CD4-positive, CD25-positive, alpha-beta regulatory T cell (primary cell): Measurements from ENCODE around the gene DNER. TPM values are rescaled to one million over a fixed set of nuclear protein-coding genes. Genes with fewer than 3 reads are reported as not detected.
"Not testable (repeated sequence)": the region's sequence is repeated elsewhere in the genome, so short reads cannot be mapped to it uniquely, and the experiment has no call there.

ENCODE experiments used
- ATAC-seq, 2 donors: fragments of 150-1000 bp; cut with Tn5 transposase; one replicate each; pipeline ENCODE4 v1.10.0; 2021; ENCODE audit warnings: low read depth in 2 of 2, moderate number of reproducible peaks in 2 of 2, moderate library complexity in 1 of 2
- DNase-seq, 3 donors: peaks; one replicate each; pipeline versions ENCODE4 v3.0.0 to v3.0.0-alpha.2; 2012 to 2022; ENCODE audit warnings: mixed read lengths in 1 of 3
- H3K27ac ChIP-seq: one replicate; pipeline ENCODE4 v1.7.0; 2013; ENCODE audit warnings: mild to moderate bottlenecking, low read length; ENCODE audit not compliant: insufficient read depth, poor library complexity, severe bottlenecking
- H3K27me3 ChIP-seq: one replicate; pipeline ENCODE4 v1.7.0; 2013; ENCODE audit warnings: low read length; ENCODE audit not compliant: control insufficient read depth, insufficient read depth
- H3K36me3 ChIP-seq: one replicate; pipeline ENCODE4 v1.7.0; 2013; ENCODE audit warnings: mild to moderate bottlenecking, low read length, moderate library complexity; ENCODE audit not compliant: control insufficient read depth, insufficient read depth
- H3K4me1 ChIP-seq: 2 replicates; pipeline ENCODE4 v1.7.0; 2013; ENCODE audit warnings: mild to moderate bottlenecking, low read length; ENCODE audit not compliant: insufficient read depth, control insufficient read depth, poor library complexity, severe bottlenecking
- H3K4me3 ChIP-seq: one replicate; pipeline ENCODE4 v1.7.0; 2013; ENCODE audit warnings: low read depth, mild to moderate bottlenecking, low read length, moderate library complexity
- H3K9me3 ChIP-seq, 2 experiments: 1 replicate in 1 of 2; 2 replicates in 1 of 2; pipeline ENCODE4 v1.7.0; 2013; ENCODE audit warnings: low read length in 2 of 2, mild to moderate bottlenecking in 1 of 2, moderate library complexity in 1 of 2; ENCODE audit not compliant: control insufficient read depth in 2 of 2
- H3K27ac Mint-ChIP-seq, 3 donors: one replicate each; pipeline ENCODE4 v1.8.0; 2020 to 2022; ENCODE audit warnings: mild to moderate bottlenecking in 3 of 3, mixed read lengths in 3 of 3, moderate library complexity in 2 of 3
- H3K27me3 Mint-ChIP-seq: one replicate; pipeline ENCODE4 v1.8.0; 2022; ENCODE audit warnings: mild to moderate bottlenecking, mixed read lengths
- H3K36me3 Mint-ChIP-seq: one replicate; pipeline ENCODE4 v1.8.0; 2020; ENCODE audit warnings: mixed read lengths
- H3K4me1 Mint-ChIP-seq, 4 donors: one replicate each; pipeline ENCODE4 v1.8.0; 2020 to 2022; ENCODE audit warnings: mixed read lengths in 4 of 4, mild to moderate bottlenecking in 1 of 4
- H3K4me3 Mint-ChIP-seq, 4 donors: one replicate each; pipeline ENCODE4 v1.8.0; 2020 to 2022; ENCODE audit warnings: mild to moderate bottlenecking in 4 of 4, mixed read lengths in 4 of 4, moderate library complexity in 3 of 4
- H3K9me3 Mint-ChIP-seq, 7 donors: one replicate each; pipeline ENCODE4 v1.8.0; 2020 to 2022; ENCODE audit warnings: mixed read lengths in 7 of 7, mild to moderate bottlenecking in 3 of 7, moderate library complexity in 2 of 7
- polyA plus RNA-seq, 4 donors: library from polyadenylated mRNA; unstranded; fragments of 300-500 nt; fragmentation: Illumina TruSeq; gene quantifications; one replicate each; pipeline ENCODE4 v1.2.3, GENCODE V29; 2021
- total RNA-seq: library from RNA; stranded (reverse); gene quantifications from one replicate; pipeline ENCODE4 v1.2.3, GENCODE V29; 2022

DNER gene, protein sequence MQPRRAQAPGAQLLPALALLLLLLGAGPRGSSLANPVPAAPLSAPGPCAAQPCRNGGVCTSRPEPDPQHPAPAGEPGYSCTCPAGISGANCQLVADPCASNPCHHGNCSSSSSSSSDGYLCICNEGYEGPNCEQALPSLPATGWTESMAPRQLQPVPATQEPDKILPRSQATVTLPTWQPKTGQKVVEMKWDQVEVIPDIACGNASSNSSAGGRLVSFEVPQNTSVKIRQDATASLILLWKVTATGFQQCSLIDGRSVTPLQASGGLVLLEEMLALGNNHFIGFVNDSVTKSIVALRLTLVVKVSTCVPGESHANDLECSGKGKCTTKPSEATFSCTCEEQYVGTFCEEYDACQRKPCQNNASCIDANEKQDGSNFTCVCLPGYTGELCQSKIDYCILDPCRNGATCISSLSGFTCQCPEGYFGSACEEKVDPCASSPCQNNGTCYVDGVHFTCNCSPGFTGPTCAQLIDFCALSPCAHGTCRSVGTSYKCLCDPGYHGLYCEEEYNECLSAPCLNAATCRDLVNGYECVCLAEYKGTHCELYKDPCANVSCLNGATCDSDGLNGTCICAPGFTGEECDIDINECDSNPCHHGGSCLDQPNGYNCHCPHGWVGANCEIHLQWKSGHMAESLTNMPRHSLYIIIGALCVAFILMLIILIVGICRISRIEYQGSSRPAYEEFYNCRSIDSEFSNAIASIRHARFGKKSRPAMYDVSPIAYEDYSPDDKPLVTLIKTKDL
- total RNA-seq (not detected), polyA plus RNA-seq (under 1 TPM in 1 of 4 donors, not detected in 3; 0.23 TPM)

DNA sequence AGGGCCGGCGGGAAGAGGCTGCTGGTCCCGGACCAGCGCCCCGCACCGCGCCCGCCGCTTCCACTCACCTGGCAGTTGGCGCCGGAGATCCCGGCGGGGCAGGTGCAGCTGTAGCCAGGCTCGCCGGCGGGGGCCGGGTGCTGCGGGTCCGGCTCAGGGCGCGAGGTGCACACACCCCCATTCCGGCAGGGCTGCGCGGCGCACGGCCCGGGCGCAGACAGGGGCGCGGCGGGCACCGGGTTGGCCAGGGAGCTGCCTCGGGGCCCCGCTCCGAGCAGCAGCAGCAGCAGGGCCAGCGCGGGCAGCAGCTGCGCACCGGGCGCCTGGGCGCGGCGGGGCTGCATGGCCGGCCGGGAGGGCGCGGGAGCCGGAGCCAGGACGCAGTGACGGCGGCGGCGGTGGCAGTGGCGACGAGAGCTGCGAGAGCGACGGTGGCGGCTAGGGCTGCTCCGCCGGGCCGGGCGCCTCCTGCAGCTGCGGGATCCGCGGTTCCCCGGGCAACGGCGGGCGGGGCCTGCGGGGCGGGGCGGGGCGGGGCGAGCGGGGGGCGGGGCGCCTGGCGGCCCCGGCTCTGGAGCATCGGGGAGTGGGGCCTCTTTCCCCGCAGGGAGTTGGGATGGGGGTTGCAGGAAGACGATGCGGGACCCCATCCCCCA lies at the start of gene DNER:
Gene DNER, minus strand, starts transcription at position 476 of the 656 bp plus-strand sequence. Its CDS starts 132 bp downstream, at position 344.
- no peaks in the 10 kb centered on the region for H3K36me3 ChIP-seq
- H3K27me3 Mint-ChIP-seq = peaks cover 80% of the 10 kb centered on the region
- peaks cover 21% of the 10 kb centered on the region for H3K4me1 ChIP-seq
- no peak within 1 kb of the TSS for H3K4me3 ChIP-seq
- no peak within 1 kb of the TSS for H3K27ac ChIP-seq
- H3K9me3 ChIP-seq = peaks cover 0 to 7% of the 10 kb centered on the region in 2 experiments
- H3K27ac Mint-ChIP-seq = no peak within 1 kb of the TSS
- peaks cover 4 to 22% (median 9%) of the 10 kb centered on the region in 4 donors for H3K4me1 Mint-ChIP-seq
- H3K4me3 Mint-ChIP-seq = peak within 1 kb of the TSS; percentile 55 to 68 (median 60)
- peak; percentile 66 to 67 for ATAC-seq
- peaks cover 65% of the 10 kb centered on the region for H3K27me3 ChIP-seq
- peaks cover 7% of the 10 kb centered on the region for H3K36me3 Mint-ChIP-seq
- peak; percentile 9 to 56 (median 48) for DNase-seq
- peaks cover 0 to 12% (median 4%) of the 10 kb centered on the region in 7 donors for H3K9me3 Mint-ChIP-seq

DNA sequence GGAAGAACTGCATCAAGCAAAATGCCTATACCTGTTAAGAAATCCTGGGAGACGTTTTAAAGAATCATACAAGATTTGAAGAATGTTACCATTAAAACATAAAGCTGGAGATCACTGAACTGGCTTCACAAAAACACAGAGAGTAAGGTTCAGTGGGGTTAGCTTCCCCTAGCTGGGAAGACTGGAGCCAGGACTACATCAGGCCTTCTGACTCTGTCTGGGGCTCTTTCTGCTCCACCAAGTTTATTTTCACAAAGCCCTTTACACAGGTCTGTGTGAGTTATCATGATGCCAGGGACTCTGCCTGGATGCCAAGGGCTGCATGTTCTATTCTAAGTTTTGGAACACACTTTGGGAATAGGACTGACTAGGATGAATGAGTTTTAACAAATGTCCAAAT lies 47.3 kb upstream of the DNER start:
- H3K36me3 ChIP-seq = peaks cover 27% of the 10 kb centered on the region
- no peaks in the 10 kb centered on the region for H3K4me1 ChIP-seq
- Mint-ChIP-seq H3K4me3 (no peak overlapping the region), H3K4me1 (no peaks in the 10 kb centered on the region), H3K27me3 (no peaks in the 10 kb centered on the region), H3K27ac (no peak overlapping the region), H3K9me3 (no peaks in the 10 kb centered on the region), H3K36me3 (peaks cover 22% of the 10 kb centered on the region)
- H3K4me3 ChIP-seq = no peak overlapping the region
- no peaks in the 10 kb centered on the region for H3K27me3 ChIP-seq
- ATAC-seq (no peak), DNase-seq (no peak)
- H3K9me3 ChIP-seq = no peaks in the 10 kb centered on the region
- H3K27ac ChIP-seq = no peak overlapping the region

DNA sequence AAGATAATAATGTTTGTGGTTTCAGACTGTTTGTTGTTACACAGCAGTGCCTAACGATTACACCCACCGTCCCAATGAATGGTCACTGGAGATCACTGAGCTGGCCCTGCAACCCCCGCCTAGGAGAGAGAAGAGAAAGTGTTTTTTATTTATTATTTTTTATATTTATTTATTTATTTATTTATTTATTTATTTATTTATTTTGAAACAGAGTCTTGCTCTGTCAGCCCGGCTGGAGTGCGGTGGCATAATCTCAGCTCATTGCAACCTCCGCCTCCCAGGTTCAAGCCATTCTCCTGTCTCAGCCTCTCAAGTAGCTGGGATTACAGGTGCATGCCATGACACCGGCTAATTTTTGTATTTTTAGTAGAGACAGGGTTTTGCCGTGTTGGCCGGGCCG lies 43.1 kb upstream of the DNER start:
- not testable (repeated sequence) for H3K9me3 ChIP-seq, H3K27me3 Mint-ChIP-seq, H3K4me1 ChIP-seq, H3K36me3 Mint-ChIP-seq, ATAC-seq, H3K27me3 ChIP-seq, H3K4me3 ChIP-seq, H3K36me3 ChIP-seq, H3K27ac Mint-ChIP-seq, H3K27ac ChIP-seq, DNase-seq, H3K9me3 Mint-ChIP-seq, H3K4me1 Mint-ChIP-seq
- H3K4me3 Mint-ChIP-seq = peak overlapping the region in 1 of 4 donors; percentile 23

GRCh38 chr2:229752970-229753729 lies 38.8 kb upstream of the DNER start:
- Mint-ChIP-seq H3K4me1 (no peaks in the 10 kb centered on the region), H3K27ac (no peak overlapping the region), H3K27me3 (no peaks in the 10 kb centered on the region), H3K4me3 (no peak overlapping the region), H3K36me3 (no peaks in the 10 kb centered on the region), H3K9me3 (no peaks in the 10 kb centered on the region)
- no peaks in the 10 kb centered on the region for H3K9me3 ChIP-seq
- no peak for DNase-seq
- no peaks in the 10 kb centered on the region for H3K36me3 ChIP-seq
- H3K27me3 ChIP-seq = no peaks in the 10 kb centered on the region
- no peak overlapping the region for H3K4me3 ChIP-seq
- no peak for ATAC-seq
- H3K4me1 ChIP-seq = no peaks in the 10 kb centered on the region
- H3K27ac ChIP-seq = no peak overlapping the region

DNA sequence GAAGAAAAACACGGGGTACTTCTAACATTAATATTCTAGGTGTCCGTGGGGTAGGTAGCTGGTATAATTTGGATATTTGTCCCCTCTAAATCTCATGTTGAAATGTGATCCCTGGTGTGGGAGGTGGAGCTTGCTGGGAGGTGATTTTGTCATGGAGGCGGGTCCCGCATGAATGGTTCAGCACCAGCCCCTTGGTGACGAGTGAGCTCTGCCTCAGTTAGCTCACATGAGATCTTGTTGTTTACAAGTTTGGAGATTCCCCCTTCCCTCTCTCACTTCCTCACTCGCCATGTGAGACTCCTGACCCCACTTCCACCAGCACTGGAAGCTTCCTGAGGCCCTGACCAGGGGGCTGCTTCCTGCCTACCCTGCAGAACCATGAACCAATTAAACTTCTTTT lies 35.4 kb upstream of the DNER start:
- Mint-ChIP-seq H3K36me3 (no peaks in the 10 kb centered on the region), H3K27ac (peak overlapping the region in 1 of 3 donors; percentile 44), H3K4me3 (no peak overlapping the region), H3K9me3 (peaks cover 0 to 5% (median 0%) of the 10 kb centered on the region in 7 donors), H3K4me1 (no peaks in the 10 kb centered on the region), H3K27me3 (peaks cover 4% of the 10 kb centered on the region)
- Histone ChIP-seq H3K9me3 (no peaks in the 10 kb centered on the region), H3K27ac (no peak overlapping the region), H3K4me3 (no peak overlapping the region), H3K36me3 (no peaks in the 10 kb centered on the region), H3K4me1 (no peaks in the 10 kb centered on the region), H3K27me3 (no peaks in the 10 kb centered on the region)
- ATAC-seq = no peak
- DNase-seq = no peak

DNA sequence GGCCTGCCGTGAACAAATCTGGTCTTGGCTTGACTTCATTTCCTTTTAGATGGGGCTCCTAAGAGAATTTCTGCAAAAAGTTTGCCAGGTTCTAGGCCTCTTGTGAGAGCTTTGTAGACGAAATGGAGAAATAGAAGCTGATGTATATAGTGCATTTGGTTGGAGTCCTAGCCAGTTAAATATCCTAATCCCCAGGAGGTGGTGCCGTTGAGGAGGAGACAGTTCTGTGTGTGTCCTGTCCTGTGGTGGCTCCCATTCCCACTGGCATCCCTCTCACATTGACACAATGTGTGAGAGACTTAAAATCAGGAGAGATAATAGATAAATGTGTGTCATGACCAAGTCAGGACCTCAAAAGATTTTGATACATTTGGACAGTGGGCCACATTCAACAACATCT lies 34.6 kb upstream of the DNER start:
- H3K4me3 Mint-ChIP-seq = no peak overlapping the region
- no peaks in the 10 kb centered on the region for H3K36me3 Mint-ChIP-seq
- Histone ChIP-seq H3K9me3 (no peaks in the 10 kb centered on the region), H3K27ac (no peak overlapping the region), H3K4me3 (no peak overlapping the region), H3K27me3 (no peaks in the 10 kb centered on the region), H3K36me3 (no peaks in the 10 kb centered on the region), H3K4me1 (no peaks in the 10 kb centered on the region)
- DNase-seq = no peak
- H3K9me3 Mint-ChIP-seq = peaks cover 0 to 5% (median 0%) of the 10 kb centered on the region in 7 donors
- H3K4me1 Mint-ChIP-seq = no peaks in the 10 kb centered on the region
- peaks cover 7% of the 10 kb centered on the region for H3K27me3 Mint-ChIP-seq
- no peak overlapping the region for H3K27ac Mint-ChIP-seq
- no peak for ATAC-seq

GRCh38 chr2:229742691-229743090 lies 28.3 kb upstream of the DNER start:
- H3K27ac ChIP-seq, H3K4me3 Mint-ChIP-seq, H3K4me1 Mint-ChIP-seq, ATAC-seq, H3K4me3 ChIP-seq, H3K27me3 ChIP-seq, H3K27me3 Mint-ChIP-seq, H3K36me3 ChIP-seq, H3K4me1 ChIP-seq, H3K27ac Mint-ChIP-seq, H3K9me3 ChIP-seq, DNase-seq, H3K36me3 Mint-ChIP-seq: not testable (repeated sequence)
- H3K9me3 Mint-ChIP-seq = peaks cover 0 to 16% (median 8%) of the 10 kb centered on the region in 7 donors
